ENCODE results near the gene YY1AP1. TPM values are rescaled to one million over a fixed set of nuclear protein-coding genes. Genes with fewer than 3 reads are reported as not detected.
"Not testable (repeated sequence)": the region's sequence is repeated elsewhere in the genome, so short reads cannot be mapped to it uniquely, and the experiment has no call there.

Gene YY1AP1
- total RNA-seq, 2 experiments from 2014 or later, result 59.6 to 76.0 TPM

GRCh38 chr1:155669233-155670162 lies 19.1 kb downstream of the YY1AP1 start:
- ChIA-PET POLR2A (no interaction called here), CTCF (no interaction called here)
- no peak overlapping the region for H3K4me3 Mint-ChIP-seq
- intact Hi-C loops (cut with DNase I, micrococcal nuclease), result no loop called here
- DNase-seq, result no peak
- H3K27ac Mint-ChIP-seq, result no peak overlapping the region
- ATAC-seq, result no peak
- no peaks in the 10 kb centered on the region for H3K27me3 Mint-ChIP-seq
- no peaks in the 10 kb centered on the region for H3K4me1 Mint-ChIP-seq
- peaks cover 55% of the 10 kb centered on the region for H3K36me3 Mint-ChIP-seq (ENCODE audit: low read depth)
- H3K9me3 Mint-ChIP-seq (ENCODE audit: low read depth), result no peaks in the 10 kb centered on the region

- CTCF ChIA-PET; H3K27me3 Mint-ChIP-seq; H3K4me1 Mint-ChIP-seq; intact Hi-C loops (cut with DNase I, micrococcal nuclease); POLR2A ChIA-PET; H3K4me3 Mint-ChIP-seq; DNase-seq; H3K27ac Mint-ChIP-seq; H3K9me3 Mint-ChIP-seq (ENCODE audit: low read depth); ATAC-seq: not testable (repeated sequence)
- H3K36me3 Mint-ChIP-seq (ENCODE audit: low read depth), result peaks cover 56% of the 10 kb centered on the region
Observed at GRCh38 chr1:155661239-155661638, 27.3 kb downstream of the YY1AP1 start.

GRCh38 chr1:155657463-155657862 lies 31.1 kb downstream of the YY1AP1 start:
- peaks cover 36% of the 10 kb centered on the region for H3K36me3 Mint-ChIP-seq (ENCODE audit: low read depth)
- CTCF ChIA-PET, result no interaction called here
- H3K9me3 Mint-ChIP-seq (ENCODE audit: low read depth), result no peaks in the 10 kb centered on the region
- no peaks in the 10 kb centered on the region for H3K4me1 Mint-ChIP-seq
- intact Hi-C loops (cut with DNase I, micrococcal nuclease), result no loop called here
- POLR2A ChIA-PET, result no interaction called here
- ATAC-seq, result no peak
- H3K27me3 Mint-ChIP-seq, result no peaks in the 10 kb centered on the region
- no peak overlapping the region for H3K27ac Mint-ChIP-seq
- DNase-seq, result no peak
- H3K4me3 Mint-ChIP-seq, result no peak overlapping the region

GRCh38 chr1:155652951-155653350 lies 35.6 kb downstream of the YY1AP1 start:
- H3K4me1 Mint-ChIP-seq, result peaks cover 4% of the 10 kb centered on the region
- H3K27me3 Mint-ChIP-seq, result peaks cover 2% of the 10 kb centered on the region
- H3K9me3 Mint-ChIP-seq (ENCODE audit: low read depth), result no peaks in the 10 kb centered on the region
- intact Hi-C loops (cut with DNase I, micrococcal nuclease), result no loop called here
- POLR2A ChIA-PET, result no interaction called here
- CTCF ChIA-PET, result interaction anchor here (0.7 kb wide), 1 partner anchor 110 kb away, joined by 3 read pairs; no protein-coding TSS in a partner anchor
- no peak for DNase-seq
- no peak overlapping the region for H3K4me3 Mint-ChIP-seq
- H3K27ac Mint-ChIP-seq, result no peak overlapping the region
- H3K36me3 Mint-ChIP-seq (ENCODE audit: low read depth), result no peaks in the 10 kb centered on the region
- no peak for ATAC-seq

GRCh38 chr1:155651861-155652661 lies 36.5 kb downstream of the YY1AP1 start:
- ChIA-PET POLR2A (interaction anchor here (0.6 kb wide), 1 partner anchor 29 kb away, joined by 4 read pairs; no protein-coding TSS in a partner anchor), CTCF (interaction anchor here (1.1 kb wide), 1 partner anchor 38 kb away, joined by 3 read pairs; no protein-coding TSS in a partner anchor)
- Mint-ChIP-seq H3K4me3 (no peak overlapping the region), H3K4me1 (peaks cover 4% of the 10 kb centered on the region), H3K9me3 (ENCODE audit: low read depth) (no peaks in the 10 kb centered on the region), H3K27ac (no peak overlapping the region), H3K27me3 (peaks cover 2% of the 10 kb centered on the region), H3K36me3 (ENCODE audit: low read depth) (no peaks in the 10 kb centered on the region)
- ATAC-seq (no peak), DNase-seq (no peak)
- intact Hi-C loops (cut with DNase I, micrococcal nuclease), result no loop called here

- DNase-seq (no peak), ATAC-seq (no peak)
- Mint-ChIP-seq H3K4me1 (peaks cover 4% of the 10 kb centered on the region), H3K36me3 (ENCODE audit: low read depth) (no peaks in the 10 kb centered on the region), H3K27me3 (peaks cover 2% of the 10 kb centered on the region), H3K4me3 (no peak overlapping the region), H3K27ac (no peak overlapping the region), H3K9me3 (ENCODE audit: low read depth) (no peaks in the 10 kb centered on the region)
- CTCF ChIA-PET, result no interaction called here
- POLR2A ChIA-PET, result no interaction called here
- intact Hi-C loops (cut with DNase I, micrococcal nuclease), result no loop called here
Observed at GRCh38 chr1:155650231-155650757, 38.3 kb downstream of the YY1AP1 start.

- H3K4me1 Mint-ChIP-seq, result peaks cover 4% of the 10 kb centered on the region
- no peaks in the 10 kb centered on the region for H3K9me3 Mint-ChIP-seq (ENCODE audit: low read depth)
- ATAC-seq (no peak), DNase-seq (no peak)
- no peaks in the 10 kb centered on the region for H3K36me3 Mint-ChIP-seq (ENCODE audit: low read depth)
- intact Hi-C loops (cut with DNase I, micrococcal nuclease), result no loop called here
- peaks cover 2% of the 10 kb centered on the region for H3K27me3 Mint-ChIP-seq
- H3K4me3 Mint-ChIP-seq, result no peak overlapping the region
- CTCF ChIA-PET, result no interaction called here
- no peak overlapping the region for H3K27ac Mint-ChIP-seq
- POLR2A ChIA-PET, result no interaction called here
Observed at GRCh38 chr1:155649676-155650075, 38.9 kb downstream of the YY1AP1 start.

- DNase-seq (no peak), ATAC-seq (peak; percentile 51)
- ChIA-PET CTCF (interaction anchor here (0.8 kb wide), 1 partner anchor 111 kb away, joined by 3 read pairs; no protein-coding TSS in a partner anchor), POLR2A (no interaction called here)
- no peak overlapping the region for H3K27ac Mint-ChIP-seq
- H3K36me3 Mint-ChIP-seq (ENCODE audit: low read depth), result no peaks in the 10 kb centered on the region
- H3K4me1 Mint-ChIP-seq, result peaks cover 4% of the 10 kb centered on the region
- no peak overlapping the region for H3K4me3 Mint-ChIP-seq
- intact Hi-C loops (cut with DNase I, micrococcal nuclease), result no loop called here
- H3K27me3 Mint-ChIP-seq, result peaks cover 2% of the 10 kb centered on the region
- no peaks in the 10 kb centered on the region for H3K9me3 Mint-ChIP-seq (ENCODE audit: low read depth)
Observed at GRCh38 chr1:155648207-155649147, 40.1 kb downstream of the YY1AP1 start.

- peaks cover 10% of the 10 kb centered on the region for H3K9me3 Mint-ChIP-seq (ENCODE audit: low read depth)
- H3K4me3 Mint-ChIP-seq, result no peak overlapping the region
- H3K27ac Mint-ChIP-seq, result no peak overlapping the region
- CTCF ChIA-PET, result no interaction called here
- H3K36me3 Mint-ChIP-seq (ENCODE audit: low read depth), result peaks cover 7% of the 10 kb centered on the region
- H3K27me3 Mint-ChIP-seq, result peaks cover 2% of the 10 kb centered on the region
- ATAC-seq, result no peak
- no peak for DNase-seq
- POLR2A ChIA-PET, result no interaction called here
- intact Hi-C loops (cut with DNase I, micrococcal nuclease), result no loop called here
- H3K4me1 Mint-ChIP-seq, result peaks cover 4% of the 10 kb centered on the region
Observed at GRCh38 chr1:155646307-155646706, 42.3 kb downstream of the YY1AP1 start.

- ChIA-PET POLR2A (no interaction called here), CTCF (interaction anchor here (0.6 kb wide), 1 partner anchor 453 kb away, joined by 3 read pairs; no protein-coding TSS in a partner anchor)
- Mint-ChIP-seq H3K27ac (no peak overlapping the region), H3K4me1 (peaks cover 4% of the 10 kb centered on the region), H3K4me3 (no peak overlapping the region), H3K9me3 (ENCODE audit: low read depth) (peaks cover 10% of the 10 kb centered on the region), H3K27me3 (peaks cover 2% of the 10 kb centered on the region), H3K36me3 (ENCODE audit: low read depth) (peaks cover 7% of the 10 kb centered on the region)
- intact Hi-C loops (cut with DNase I, micrococcal nuclease), result no loop called here
- ATAC-seq, result no peak
- DNase-seq, result no peak
Observed at GRCh38 chr1:155645648-155646047, 42.9 kb downstream of the YY1AP1 start.
